ENCODE data around the gene METTL26.

The METTL26 gene

DNA sequence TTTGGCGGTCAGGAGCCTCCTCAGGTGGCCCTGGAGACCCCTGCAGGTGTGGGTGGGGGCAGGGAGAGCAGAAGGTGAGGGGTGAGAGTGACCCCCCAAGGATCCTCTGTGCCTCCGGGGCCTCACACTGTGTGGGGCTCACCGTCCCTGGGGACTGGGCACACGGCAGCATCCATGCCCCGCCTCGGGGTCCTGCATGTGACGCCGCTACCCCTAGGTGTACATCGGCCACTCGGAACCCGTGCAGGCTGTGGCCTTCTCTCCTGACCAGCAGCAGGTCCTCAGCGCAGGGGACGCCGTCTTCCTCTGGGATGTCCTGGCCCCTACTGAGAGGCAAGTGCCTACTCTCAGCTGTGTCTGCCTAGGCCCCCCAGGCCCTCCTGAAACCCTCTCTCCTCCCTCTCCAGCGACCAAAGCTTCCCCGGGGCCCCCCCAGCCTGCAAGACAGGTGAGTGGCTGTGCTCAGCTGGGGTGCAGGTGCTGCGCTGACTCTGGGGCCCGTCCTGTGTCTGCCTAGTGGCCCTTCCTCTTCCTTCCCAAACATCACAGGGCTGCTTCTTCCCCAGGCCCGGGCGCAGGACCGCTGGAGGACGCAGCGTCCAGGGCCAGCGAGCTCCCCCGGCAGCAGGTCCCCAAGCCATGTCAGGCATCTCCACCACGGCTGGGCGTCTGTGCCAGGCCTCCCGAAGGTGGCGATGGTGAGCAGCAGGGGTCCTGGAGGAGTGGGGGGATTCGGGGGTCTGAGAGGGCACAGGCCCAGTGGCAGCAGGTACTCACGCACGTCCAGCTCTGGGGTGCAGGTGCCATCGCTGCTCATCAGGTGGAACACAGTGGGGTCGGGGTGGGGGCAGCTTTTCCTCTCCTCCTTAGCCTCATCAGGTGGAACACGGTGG is 22.8 kb upstream of the METTL26 start:
- DNase-seq: no peak

DNA sequence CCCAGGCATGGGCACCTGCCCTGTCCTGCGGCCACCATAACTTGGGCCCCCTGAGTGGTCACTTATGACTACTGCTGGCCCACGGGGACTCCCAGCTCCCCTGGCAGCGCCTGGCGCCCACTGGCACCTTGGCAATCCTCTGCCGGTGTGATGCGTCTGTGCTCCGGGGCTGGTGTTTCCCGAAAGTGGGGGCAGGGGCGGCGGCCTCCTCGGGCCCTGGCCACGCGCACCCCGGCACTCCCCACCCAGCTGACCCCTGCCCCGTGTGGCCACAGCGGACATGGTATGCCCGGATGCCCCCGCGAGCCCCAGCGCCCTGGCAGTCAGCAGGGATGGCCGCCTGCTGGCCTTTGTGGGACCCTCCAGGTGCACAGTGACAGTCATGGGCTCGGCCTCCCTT is 21.4 kb upstream of the METTL26 start:
- no peak for DNase-seq

DNA sequence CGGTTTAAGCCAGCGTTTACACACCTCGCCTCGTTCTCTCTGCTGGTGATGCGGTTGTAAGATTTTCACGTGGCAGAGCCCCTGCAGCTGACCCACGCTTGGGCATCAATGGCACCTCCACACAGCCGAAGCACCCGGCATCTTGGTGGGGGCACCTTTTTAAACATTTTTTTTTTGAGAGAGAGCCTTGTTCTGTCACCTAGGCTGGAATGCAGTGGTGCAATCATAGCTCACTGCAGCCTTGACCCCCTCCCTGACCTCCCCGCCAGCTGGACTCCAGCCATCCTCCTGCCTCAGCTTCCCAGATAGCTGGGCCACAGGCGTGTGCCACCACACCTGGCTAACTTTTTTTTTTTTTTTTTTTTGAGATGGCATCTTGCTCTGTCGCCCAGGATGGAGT is 17.9 kb upstream of the METTL26 start:
- no peak for DNase-seq

DNA sequence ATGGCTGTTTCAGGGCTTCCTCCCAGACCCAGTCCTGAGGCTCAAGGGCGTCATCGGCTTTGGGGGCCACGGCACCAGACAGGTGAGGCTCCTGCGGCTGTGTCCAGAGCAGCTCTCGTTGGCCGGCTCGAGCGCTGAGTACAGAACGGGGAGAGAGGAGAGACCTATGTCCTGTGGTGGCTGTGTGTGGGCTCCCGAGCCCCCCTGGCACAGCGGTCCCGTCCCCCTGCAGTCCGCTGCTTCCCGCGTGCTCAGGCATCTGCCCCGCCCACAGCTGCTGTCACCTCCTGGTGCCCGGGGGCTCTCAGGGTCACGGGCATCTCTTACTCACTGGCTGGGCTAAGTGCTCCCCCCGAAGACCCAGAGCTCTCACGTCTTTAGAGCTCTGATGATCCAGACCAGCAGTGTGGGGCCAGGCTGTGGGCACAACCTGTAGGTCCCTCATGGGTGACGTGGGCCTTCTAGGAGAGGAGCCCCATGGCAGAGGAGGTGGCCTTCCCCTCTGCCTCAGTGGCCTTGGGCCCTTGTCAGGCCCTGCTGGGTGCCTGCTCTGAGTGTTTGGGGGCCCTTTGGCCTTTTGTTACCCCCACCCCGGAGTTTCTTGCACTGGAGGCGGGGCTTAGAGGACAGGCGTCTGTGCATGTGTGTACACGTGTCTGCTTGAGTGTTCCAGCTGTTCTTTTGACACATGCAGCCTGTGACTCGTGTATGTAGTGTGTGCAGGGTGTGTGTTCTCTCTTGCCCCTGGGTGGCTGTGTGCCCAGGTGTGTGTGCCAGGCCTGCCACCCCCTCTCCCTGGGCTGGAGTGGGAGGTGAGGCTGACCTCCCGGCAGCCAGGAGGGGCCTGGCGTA is 16.6 kb upstream of the METTL26 start:
- DNase-seq: no peak

DNA sequence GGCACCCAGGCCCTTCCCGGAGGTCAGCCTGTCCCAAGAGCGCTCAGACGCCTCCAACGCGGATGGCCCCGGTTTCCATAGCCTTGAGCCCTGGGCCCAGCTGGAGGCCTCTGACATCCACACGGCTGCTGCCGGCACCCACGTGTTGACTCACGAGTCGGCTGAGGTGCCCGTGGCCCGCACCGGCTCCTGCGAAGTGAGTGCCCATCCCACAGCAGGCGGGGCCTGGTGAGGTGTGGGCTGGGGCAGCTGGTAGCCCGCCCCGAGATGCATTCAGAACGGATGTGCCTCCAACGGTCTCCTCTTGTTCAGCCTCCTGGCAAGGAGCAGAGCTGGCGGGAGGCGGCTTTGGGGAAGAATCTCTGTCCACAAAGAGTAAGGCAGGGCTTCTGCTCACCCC is 15.7 kb upstream of the METTL26 start:
- no peak for DNase-seq

DNA sequence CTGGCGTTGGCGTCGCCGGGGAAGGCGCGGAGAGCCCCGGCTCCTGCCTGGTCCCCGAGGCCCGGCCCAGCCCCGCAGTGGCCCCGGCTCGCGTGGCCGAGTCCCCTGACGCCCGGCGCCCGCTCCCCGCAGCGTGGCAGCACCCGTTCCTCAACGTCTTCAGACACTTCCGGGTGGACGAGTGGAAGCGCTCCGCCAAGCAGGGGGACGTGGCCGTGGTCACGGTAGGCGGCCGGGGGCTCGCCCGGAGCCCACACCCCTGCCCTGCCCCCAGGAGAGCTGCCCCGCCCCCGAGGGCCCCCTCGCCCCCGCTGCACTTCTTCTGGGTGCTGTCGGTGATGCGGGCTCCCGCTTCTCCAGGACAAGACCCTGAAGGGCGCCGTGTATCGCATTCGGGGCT is 13.5 kb upstream of the METTL26 start:
- no peak for DNase-seq

DNA sequence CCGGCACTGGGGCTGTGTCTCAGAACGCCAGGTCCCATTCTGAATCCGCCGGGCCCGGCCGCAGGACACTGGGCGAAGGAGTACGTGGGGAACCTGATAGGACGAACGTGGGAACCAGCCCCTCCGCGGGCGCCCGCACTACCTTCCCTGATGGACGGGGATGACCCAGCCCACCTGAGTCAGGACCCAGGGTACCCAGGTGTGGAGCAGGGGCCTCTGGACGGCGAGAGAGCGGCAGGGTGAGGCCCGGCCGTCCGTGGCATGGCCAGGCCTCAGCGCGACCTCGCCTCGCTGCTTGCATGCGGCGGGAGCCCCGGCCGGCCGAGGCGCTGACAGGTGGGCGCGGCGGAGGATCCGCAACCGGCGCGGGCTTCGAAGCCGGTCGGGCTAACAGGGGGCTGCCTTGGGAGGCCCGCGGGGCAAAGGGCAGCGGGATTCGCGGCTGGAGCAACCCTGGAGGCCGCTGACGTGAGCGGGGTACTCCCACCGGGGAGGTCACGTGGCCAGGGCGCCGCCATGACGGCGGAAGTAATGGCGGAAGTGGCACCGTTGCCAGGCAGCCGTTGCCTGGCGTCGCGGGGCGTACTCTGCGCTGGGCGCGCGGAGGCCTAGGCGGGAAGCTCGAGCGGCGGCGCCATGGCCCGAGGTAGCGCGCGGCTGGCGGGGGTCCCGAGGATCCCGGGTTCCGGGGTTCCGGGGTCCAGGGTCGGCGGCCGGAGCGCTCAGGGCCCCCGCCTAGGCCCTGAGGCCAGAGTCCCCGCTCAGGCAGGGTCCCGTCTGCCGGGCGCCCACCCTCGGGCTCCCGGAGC is 12.9 kb upstream of the METTL26 start, which contains the start of gene WDR90:
Gene WDR90, plus strand, starts transcription at position 585 of the 809 bp plus-strand sequence. Its CDS starts 52 bp downstream, at position 637.
- DNase-seq: peak; percentile 89

DNA sequence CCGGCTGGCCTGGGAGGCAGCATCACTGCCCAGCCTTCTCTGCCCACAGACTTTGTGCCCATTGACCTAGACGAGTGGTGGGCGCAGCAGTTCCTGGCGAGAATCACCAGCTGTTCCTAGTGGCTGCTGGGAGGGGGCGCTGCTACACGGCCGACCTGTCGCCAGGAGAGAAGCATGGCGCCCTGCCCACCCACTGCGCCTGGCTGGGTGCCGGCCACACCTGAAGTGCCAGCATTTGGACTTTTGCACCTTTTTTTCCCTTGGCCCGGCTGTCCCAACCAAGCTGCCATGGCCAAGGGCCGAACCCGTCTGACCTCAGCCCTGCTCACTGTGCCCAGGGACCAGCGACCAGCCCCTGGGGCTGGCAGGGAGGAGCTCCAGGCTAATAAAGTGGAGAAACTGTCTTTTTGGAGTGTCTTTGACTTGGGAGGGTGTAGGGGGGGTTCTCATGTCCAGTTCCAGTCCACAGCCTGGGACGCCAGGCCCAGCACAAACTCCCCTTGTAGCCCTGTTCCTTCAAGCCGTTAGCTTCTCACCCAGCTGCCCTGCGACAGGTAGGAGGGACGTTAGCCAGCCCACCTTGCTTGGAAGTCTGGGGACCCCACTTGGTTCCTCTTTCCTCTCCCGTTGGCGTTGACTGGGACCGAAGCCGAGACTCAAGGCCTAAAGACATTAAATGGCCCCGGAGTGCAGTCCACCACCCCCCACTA is 12.1 kb upstream of the METTL26 start:
- no peak for DNase-seq

DNA sequence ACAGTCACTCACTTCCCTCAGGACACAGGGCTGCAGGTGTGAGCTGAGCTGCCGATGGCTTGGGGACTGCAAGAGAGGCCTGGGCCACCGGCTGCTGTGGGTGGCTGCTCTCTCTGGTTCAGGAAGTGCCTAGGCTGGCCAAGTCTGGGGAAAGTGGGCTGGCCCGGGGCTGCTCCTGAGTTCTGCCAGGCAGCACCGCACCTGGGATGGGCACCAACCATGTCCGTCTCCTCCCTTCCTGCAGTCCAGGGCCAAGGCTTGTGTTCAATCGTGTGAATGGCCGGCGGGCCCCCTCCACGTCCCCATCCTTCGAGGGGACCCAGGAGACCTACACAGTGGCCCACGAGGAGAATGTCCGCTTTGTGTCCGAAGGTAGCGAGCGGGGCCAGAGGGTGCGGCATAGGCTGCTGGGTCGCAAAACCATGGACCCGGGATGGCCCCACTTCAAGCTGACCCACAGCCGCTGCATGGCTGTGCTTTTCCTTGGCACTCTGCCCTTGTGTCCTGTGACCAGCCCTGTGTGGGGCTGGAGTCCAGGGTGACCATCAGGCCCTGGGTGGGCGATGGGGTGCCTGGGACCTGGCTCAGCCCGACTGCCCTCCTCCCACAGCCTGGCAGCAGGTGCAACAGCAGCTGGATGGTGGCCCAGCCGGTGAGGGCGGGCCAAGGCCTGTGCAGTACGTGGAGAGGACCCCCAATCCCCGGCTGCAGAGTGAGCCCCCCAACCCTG is 11.2 kb upstream of the METTL26 start:
- DNase-seq: no peak

DNA sequence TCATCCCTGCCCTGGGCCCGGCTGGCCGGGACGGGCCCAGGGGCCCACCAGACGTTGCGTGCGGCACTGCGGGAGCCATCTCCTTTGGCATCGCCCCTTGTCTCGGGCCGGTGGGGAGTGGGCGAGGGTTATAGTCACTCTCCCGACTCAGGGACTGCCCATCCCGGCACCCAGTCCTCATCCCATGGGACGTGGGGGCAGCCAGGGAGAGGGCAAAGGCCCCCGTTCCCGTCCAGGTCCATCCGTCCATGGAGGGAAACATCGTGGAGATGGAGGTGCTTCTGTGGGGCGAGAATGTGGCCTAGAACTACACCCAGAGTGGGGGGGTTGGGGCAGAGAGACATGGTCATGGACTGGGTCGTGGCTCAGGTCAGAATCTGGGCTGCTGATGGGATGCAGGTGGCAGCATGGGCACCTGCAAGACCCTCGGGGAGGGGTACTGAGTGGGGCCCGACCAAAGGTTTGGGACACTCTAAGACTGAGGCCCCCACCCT is 10.6 kb upstream of the METTL26 start:
- DNase-seq: no peak

DNA sequence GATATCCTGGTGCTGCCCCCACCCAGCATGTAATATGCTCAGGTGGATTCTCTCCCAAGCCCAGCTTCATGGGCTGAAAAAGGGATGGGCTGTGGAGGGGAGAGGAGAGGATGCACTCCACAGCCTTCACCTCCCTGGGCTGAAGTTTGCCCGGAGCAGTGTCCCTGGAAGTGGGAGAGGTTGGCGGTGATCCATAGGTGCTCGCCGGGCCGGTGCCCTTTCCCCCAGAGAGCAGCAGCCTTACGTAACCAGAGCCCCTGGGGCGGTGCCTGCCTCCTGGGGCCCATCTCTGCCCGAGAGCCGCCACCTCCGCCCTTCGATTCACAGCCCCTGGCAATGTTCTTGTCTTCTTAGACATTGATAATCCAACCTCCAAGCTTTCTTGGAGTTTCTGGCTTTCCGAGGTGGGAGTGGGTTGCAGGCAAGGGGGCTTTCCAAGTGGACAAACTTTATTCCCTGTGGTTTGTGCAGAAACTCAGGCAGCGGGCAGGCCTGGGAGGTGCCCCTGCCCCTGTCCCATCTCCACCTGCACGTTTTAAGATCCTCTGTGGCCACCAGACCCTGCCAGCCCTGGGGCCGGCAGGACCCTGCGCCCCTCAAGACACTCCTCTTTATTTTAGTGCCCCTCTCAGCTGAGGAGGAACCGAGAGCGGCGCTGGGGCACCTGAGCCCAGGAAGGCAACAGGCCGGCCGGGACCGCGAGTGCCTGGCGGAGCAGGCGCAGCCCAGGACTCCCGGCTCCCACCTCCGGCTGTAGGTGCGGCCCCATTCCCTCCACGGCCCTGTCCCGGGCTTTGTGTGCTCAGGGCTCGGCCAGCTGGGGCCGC is 10.0 kb upstream of the METTL26 start:
- no peak for DNase-seq

DNA sequence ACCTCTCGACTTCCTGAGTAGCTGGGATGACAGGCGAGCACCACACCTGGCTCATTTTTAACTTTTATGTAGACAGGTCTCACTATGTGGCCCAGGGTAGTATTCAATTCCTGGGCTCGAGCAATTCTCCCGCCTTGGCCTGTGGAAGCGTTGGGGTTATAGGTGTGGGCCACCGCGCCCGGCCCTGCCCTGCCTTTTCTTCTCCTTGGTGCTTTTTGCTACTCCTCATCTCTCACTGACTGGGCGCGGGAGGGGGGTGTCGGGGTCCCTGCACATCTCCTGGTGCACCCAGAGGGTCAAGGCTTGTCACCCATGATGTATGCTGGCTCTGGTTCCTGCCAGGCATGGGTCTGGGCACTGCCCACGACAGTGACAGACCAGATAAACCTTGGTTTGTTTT is 8.5 kb upstream of the METTL26 start:
- no peak for DNase-seq

DNA sequence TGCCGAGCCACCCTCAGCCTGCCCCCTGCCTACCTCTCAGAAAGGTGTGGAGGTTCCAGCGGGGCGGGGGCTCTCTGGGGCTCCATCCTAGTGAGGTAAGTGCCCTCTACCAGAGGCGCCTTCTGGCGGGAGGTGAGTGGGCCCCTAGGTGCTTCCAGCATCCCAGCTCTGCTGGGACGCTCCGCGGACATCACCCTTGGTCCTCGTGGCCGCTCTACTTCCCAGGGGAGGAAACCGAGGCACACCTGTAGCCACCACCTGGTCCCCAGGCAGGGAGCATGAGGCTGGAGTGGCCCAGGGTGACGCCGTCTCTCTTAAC is 6.9 kb upstream of the METTL26 start:
- DNase-seq: no peak

DNA sequence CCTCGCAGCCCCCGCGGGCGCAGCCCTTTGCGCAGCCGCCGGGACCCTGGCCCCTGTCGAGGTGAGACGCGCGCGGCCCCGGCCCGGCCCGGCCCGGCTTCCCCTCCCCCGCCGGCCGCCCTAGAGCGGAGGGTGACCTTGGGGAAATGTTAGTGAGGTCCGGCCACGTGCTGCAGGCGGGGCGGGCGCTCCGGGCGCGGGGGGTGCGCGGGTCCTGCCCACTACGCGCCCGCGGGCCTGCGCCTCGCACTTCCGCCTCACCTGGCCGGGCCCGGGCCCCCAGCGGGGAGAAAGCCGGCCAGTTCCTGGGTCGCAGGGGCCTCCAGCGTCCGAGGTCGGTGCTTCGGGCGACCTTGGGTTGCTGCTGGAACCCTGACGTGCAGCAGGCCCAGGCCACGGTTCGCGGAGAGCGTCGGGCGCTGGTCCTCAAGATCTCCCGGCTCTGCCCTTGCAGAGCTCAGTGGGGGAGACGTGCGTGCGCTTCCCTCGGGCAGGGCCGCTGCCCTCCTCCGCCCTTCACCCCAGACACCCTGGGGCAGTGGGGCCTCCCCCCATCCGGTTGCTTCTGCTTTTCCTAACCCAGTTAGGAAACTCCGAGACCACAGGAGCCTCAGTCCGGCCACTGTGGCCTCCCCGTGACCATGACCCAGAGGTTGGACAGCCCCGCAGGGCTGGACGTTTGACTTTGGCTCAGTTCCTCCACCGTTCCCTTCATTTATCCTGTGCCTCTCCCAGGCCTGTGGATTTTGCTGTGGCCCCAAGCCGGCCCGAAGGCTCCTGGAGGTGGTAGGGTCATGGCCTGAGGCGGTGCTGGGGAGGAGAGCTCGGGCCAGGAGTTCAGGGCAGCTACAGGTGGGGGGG is 6.3 kb upstream of the METTL26 start:
- peak; percentile 71 for DNase-seq

DNA sequence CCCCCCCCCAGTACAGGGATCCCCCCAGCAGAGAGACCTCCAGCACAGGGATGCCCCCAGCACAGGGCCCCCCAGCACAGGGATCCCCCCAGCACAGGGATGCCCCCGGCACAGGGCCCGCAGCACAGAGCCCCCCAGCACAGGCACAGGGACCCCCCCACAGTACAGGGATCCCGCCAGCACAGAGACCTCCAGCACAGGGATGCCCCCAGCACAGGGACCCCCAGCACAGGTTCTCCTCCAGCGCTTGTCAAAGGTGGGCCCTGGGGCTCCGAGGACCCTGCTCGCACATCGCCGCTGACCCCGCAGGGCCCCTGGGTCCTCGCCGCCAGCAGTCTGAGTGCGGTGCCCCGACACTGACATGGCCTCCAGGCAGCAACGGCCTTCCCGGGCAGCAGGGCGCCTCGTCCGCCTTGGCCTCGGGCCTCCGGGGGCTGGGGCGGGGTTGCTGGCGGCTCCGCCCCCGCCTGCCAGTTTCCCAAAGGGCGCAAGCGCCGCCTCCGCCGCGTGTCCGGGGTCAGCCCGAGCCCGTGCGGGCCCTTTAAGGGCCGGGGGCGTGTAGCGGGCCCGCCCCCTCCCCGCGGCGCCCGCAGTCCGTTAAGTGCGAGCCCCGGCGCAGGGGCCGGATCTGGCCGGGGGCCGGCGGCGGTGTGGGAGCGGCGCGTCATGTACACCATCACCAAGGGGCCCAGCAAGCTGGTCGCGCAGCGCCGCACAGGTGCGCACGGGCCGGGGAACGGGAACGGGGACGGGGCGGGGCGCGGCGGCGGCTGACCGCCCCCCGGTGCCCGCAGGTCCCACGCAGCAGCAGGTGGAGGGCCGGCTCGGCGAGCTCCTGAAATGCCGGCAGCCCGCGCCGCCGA is 5.5 kb upstream of the METTL26 start, which contains the start of gene MCRIP2:
Gene MCRIP2, plus strand, starts transcription at position 503 of the 863 bp plus-strand sequence. Its CDS starts 164 bp downstream, at position 667.
- DNase-seq: peak; percentile 68

DNA sequence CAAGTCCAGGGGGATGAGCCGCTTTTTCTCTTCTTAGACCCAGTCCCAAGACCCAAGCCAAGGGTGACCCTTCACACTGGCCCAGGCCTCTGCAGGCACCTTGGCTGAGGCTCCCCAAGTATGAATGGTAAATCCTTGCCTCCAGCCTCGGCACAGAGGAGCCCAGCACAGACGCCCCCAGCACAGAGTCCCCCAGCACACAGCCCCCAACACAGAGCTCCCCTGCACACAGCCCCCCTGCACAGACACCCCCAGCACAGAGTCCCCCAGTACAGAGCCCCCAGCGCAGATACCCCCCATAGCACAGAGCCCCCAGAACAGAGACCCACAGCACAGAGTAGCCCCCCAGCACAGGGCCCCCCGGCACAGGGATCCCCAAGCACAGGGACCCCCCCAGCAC is 4.5 kb upstream of the METTL26 start:
- no peak for DNase-seq

DNA sequence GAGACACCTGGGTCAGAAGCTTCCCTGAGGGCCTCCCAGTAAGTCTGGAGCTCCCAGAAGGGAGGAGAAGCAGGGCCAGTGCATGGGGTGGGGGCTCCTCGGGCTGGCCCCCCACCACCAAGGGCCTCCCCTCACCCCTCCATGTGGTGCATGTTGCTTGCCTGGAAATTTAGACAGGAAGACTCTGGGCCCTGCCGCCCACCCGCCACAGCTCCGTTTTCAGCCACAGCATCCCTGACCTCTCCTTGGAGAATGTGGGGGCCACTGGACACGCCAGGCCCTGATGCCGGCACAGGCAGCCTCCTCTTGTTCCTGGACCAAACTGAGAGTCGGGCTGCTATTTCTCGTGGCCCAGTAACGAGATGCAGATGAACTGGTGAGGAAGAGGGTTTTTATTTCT is 2.7 kb upstream of the METTL26 start:
- no peak for DNase-seq

DNA sequence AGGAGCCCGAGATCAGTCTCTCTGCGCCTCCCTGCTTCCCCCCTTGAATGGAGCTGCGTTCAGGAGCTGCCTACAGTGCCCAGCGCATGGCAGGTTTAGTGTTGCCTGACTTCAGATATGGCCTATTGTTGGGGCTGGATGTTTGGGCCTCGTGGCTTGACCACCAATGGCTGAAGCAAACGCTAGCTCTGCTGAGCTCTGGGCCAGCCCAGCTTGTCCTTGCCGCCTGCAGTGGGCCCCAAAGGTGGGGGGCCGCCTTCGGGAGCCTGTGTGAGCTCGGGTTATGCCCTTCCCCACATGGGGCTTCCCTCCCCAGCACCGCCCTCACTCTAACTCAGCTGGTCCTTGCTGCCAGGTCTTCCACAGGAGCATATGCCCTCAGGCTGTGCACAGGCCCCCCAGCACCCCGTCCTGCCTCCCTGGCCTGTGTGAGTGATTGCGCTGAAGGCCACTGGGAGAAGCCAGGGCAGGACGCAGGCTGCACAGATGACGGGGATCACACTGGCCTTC is 2.0 kb upstream of the METTL26 start:
- DNase-seq: no peak
